Erythroblast (primary cell): ENCODE data around the gene SLC9C1.

Source experiments
- DNase-seq, 2 experiments: peaks; one replicate each; lab custom pipeline; 2025; lab: John Stamatoyannopoulos, UW
- GATA1 ChIP-seq: IDR thresholded peaks from 2 replicates; pipeline ENCODE4 v1.6.1; 2011; ENCODE audit warnings: low read depth, mild to moderate bottlenecking, control low read depth, low read length, moderate library complexity
- POLR2A ChIP-seq: IDR thresholded peaks from 2 replicates; pipeline ENCODE4 v1.6.1; 2011; ENCODE audit warnings: mild to moderate bottlenecking, low read length

The SLC9C1 gene

GRCh38 chr3:112115161-112115739 lies 178.8 kb downstream of the SLC9C1 start:
- TF ChIP-seq GATA1 (no peak), POLR2A (no peak)
- no peak for DNase-seq

- no peak for DNase-seq
- TF ChIP-seq GATA1 (no peak), POLR2A (no peak)
Measured at GRCh38 chr3:112114576-112115160, 179.3 kb downstream of the SLC9C1 start.

DNA sequence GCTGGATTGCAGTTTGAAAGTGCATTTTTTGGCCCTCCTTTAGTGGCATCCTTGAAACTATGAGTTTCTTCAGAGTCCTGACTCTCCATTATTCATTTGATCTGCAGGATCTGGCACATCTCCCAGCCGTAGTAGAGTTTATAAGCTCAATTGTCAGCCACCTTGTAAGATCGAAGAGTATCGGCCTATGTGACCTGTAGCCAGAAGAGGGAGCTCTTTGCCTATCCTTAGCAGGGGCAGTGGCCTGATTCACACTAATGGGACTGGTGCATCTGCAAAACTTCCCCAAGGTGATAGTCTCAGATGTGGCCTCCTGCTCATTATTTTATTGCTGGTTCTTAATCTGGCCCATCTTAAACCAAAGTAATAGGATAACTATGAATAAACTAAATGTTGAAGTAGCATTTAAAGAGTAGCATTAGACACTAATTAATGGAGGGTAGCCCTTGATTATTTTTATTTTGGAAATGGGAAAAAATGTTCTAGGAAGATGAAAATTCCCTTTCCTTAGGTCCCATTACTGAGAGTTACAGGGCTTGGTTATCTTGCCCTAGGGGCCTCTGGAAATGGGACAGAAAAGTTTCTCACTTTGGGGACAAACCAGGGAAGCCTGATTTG lies 182.1 kb downstream of the SLC9C1 start:
- no peak for TF ChIP-seq POLR2A
- TF ChIP-seq GATA1 = no peak
- peak; percentile 54 to 67 for DNase-seq

DNA sequence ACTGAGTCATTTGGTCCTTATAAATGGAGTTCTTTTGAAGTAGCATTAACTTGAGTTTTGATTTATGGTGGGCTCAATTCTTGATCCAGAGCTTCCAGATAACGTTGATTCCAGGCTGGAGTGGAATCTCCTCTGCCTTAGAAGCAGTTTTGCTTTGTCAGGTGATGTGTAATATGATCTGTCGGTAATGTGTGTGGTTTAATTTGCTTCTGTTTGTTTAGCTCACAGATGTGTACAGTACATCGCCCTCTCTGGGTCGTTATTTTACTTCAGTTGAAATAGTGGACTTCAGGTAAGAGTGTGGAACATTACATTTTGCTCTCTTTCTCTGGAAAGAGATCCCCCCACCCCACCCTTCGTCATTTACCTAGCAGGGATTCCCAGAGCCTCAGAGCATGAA lies 184.7 kb downstream of the SLC9C1 start:
- no peak for DNase-seq

GRCh38 chr3:112104774-112105173 lies 189.2 kb downstream of the SLC9C1 start:
- no peak for DNase-seq
- TF ChIP-seq POLR2A (no peak), GATA1 (no peak)

More for the DNA sequence above, 184.7 kb downstream of the SLC9C1 start:
- TF ChIP-seq POLR2A = no peak
- no peak for TF ChIP-seq GATA1

GRCh38 chr3:112101916-112102315 lies 192.1 kb downstream of the SLC9C1 start:
- TF ChIP-seq POLR2A = no peak
- TF ChIP-seq GATA1 = no peak
- no peak for DNase-seq

DNA sequence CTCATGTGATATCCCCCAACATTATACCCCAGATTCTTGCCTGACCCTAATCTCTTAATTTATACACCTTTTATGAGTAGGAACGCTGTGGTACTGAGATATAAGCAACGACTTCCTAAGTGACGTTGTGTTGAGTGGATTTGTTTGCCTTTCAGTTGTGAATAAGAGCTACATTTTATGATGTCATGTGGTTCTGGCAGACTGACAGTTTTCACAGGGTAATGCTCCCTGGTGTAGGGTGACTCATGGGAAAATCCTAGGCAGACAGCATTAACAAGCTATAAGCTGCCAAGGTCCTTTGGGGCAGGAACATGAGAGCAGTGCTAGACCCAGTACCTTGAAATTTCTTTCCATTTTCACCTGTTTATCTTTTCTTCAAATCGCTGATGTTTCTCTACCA lies 196.6 kb downstream of the SLC9C1 start:
- DNase-seq = peak in 1 of 2 experiments; percentile 45
- no peak for TF ChIP-seq POLR2A
- TF ChIP-seq GATA1 = no peak

- TF ChIP-seq GATA1 (no peak), POLR2A (no peak)
- DNase-seq = no peak
Measured at GRCh38 chr3:112096176-112096575, 197.8 kb downstream of the SLC9C1 start.

- DNase-seq = no peak
- TF ChIP-seq POLR2A (no peak), GATA1 (no peak)
Measured at GRCh38 chr3:112095731-112096130, 198.3 kb downstream of the SLC9C1 start.

GRCh38 chr3:112093180-112093522 lies 200.9 kb downstream of the SLC9C1 start:
- TF ChIP-seq GATA1 = no peak
- no peak for TF ChIP-seq POLR2A
- no peak for DNase-seq

GRCh38 chr3:112092496-112093179 lies 201.4 kb downstream of the SLC9C1 start:
- TF ChIP-seq POLR2A (no peak), GATA1 (no peak)
- no peak for DNase-seq

DNA sequence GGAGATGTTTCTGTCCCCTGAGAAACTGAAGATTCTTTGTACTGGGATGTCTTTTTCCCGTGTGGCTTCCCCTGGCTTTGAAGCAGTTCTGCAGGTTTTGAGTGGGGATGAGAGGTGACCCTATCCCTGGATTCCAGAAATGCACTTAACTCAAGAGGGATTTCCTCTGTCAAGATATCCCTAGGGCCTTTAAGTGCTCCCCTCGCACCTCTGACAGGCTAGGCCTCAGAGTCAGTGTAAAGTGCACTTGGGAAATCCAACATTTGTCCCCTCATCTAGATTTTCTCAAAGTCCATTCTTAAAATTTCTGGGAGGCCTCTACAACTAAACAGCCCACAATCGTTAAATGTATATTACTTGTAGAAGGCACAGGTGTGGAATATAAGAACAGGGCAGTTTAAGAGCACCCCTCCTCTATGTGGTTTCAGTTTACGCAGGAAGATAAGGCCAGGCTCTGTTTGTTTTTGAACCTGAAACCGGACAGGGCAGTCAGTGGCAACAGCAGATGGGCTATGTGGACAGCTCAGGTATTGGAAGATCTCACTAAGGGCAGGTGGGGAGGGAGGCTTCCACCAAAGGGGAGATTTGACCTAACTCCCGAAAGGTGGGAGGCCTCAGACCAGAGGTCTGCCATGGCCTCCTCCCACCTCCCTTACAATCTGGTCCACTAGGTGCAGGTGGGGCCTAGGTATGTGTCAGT lies 203.0 kb downstream of the SLC9C1 start:
- no peak for DNase-seq
- TF ChIP-seq POLR2A = no peak
- TF ChIP-seq GATA1 = no peak
